Activated naive CD4-positive, alpha-beta T cell treated with anti-CD3 and anti-CD28 coated beads, Interleukin-2, amount 50 U/mL, for 72 hours (primary cell): ENCODE results near the gene NDUFS7. TPM values are rescaled to one million over a fixed set of nuclear protein-coding genes. Genes with fewer than 3 reads are reported as not detected.

Source experiments
- ATAC-seq, 2 donors: fragments of 150-1000 bp; cut with Tn5 transposase; 2 replicates each; pipeline ENCODE4 v1.10.0; 2021; ENCODE audit warnings: mild to moderate bottlenecking in 2 of 2, moderate library complexity in 2 of 2
- DNase-seq, 2 donors: peaks; one replicate each; pipeline ENCODE4 v3.0.0; 2021 to 2022; ENCODE audit warnings: low spot score in 2 of 2
- H3K27ac Mint-ChIP-seq, 2 donors: one replicate each; pipeline ENCODE4 v1.8.0; 2022; ENCODE audit warnings: mild to moderate bottlenecking in 2 of 2, mixed read lengths in 2 of 2
- H3K36me3 Mint-ChIP-seq, 2 donors: one replicate each; pipeline ENCODE4 v1.8.0; 2022; ENCODE audit warnings: mixed read lengths in 2 of 2
- H3K9me3 Mint-ChIP-seq, 2 donors: one replicate each; pipeline ENCODE4 v1.8.0; 2022; ENCODE audit warnings: mixed read lengths in 2 of 2
- total RNA-seq, 2 donors: library from RNA; stranded (reverse); gene quantifications; one replicate each; pipeline ENCODE4 v1.2.3, GENCODE V29; 2022

The NDUFS7 gene
- total RNA-seq, 2 donors from 2014 or later = 89.4 to 105 TPM

- H3K9me3 Mint-ChIP-seq = no peaks in the 10 kb centered on the region
- H3K27ac Mint-ChIP-seq = no peak overlapping the region
- peaks cover 20 to 23% of the 10 kb centered on the region in 2 donors for H3K36me3 Mint-ChIP-seq
- ATAC-seq = no peak
- no peak for DNase-seq
Observed at GRCh38 chr19:1361601-1362386, 21.9 kb upstream of the NDUFS7 start.

DNA sequence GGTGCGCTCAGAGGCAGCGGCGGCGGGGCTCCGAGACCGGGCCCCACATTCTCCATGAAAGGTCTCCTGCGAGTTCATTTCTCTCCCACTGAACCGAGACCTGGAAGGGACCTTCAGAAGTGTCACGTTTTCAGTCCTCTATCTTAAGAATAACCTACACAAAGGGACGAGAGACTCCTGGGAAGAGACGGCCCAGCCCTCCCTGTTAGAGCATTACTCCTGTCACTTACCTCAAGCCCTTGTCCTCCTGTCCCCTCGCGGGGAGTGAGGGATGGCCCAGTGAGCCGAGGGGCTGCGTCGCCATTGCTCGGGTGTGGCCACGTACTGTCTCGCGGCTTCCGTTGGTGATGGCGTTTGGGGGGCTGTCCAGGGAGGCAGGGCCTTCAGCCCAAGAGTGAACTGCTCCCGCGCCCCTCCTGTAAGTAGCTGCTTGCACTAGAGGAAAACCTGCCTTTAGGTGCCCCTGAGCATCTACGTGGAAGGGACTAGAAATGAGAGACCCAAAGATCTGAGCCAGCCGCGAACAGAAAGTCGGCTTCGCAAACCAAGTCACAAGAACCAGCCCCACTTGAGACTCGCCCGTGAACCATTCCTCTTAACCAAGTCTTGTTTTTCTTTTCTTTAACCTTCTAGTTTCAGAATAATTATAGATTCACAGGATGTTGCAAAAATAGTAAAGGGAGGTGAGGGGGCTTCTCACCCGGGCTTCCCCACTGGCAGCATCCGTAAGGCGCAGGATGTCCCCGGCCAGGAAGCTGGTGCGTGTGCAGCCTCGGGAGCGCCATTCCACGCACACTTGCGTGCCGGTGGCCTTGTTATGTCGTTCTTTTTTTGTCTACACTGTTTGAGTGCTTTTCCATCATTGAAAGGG is 21.1 kb upstream of the NDUFS7 start:
- Mint-ChIP-seq H3K36me3 (peaks cover 12 to 22% of the 10 kb centered on the region in 2 donors), H3K27ac (peak overlapping the region in 1 of 2 donors; percentile 50), H3K9me3 (no peaks in the 10 kb centered on the region)
- DNase-seq (no peak), ATAC-seq (no peak)

DNA sequence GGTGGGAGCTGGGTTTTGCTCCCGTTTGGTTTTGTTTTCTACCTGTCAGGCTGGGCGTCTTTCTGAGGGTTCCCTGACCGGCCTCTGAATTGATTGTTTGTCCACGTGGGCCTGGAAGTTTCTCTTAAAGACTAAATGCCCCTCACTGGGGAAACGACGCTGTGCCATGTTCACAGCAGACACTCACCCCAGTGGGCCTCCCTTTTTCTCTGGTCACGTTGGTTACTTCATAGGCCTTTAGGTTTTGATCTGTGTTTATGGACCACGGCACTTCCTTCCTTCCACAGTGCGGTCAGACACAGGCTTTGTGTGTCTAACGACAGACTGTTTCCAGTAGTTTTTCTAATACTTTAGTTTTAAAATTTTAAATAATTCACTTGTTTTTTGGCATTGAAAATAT is 20.1 kb upstream of the NDUFS7 start:
- Mint-ChIP-seq H3K27ac (peak overlapping the region; percentile 50 to 72), H3K9me3 (no peaks in the 10 kb centered on the region), H3K36me3 (peaks cover 10 to 12% of the 10 kb centered on the region in 2 donors)
- DNase-seq (no peak), ATAC-seq (peak; percentile 63)

DNA sequence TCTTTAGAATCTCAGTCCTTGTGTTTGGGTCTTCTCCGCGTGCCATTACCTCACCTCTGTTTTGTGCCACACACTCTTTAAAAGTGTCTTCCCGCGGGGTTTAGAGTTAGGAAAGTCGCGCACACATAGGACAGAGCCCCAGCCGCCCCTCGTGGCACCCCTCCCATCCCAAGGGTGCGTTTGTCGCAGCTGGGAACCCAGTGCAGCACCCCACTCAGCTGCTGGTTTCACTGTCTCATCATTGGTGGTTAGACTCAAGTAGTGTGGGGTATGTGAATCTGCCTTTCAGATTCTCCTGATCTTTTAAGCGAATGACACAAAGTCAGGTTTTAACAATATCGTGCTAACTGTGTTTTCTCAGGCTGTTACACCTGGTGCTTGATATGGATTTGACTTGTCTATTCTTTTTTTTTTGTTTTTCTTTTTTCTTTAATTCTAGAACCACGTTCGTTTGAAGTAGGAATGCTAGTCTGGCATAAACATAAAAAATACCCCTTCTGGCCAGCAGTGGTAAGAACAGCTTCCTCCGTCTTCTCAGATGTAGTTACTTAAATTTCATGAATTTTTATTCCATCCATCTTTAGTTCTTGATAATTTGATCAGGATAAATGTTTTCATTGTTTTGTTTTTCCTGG is 19.5 kb upstream of the NDUFS7 start:
- no peaks in the 10 kb centered on the region for H3K9me3 Mint-ChIP-seq
- peak overlapping the region in 1 of 2 donors; percentile 65 for H3K27ac Mint-ChIP-seq
- no peak for DNase-seq
- peak; percentile 73 to 86 for ATAC-seq
- peaks cover 8 to 10% of the 10 kb centered on the region in 2 donors for H3K36me3 Mint-ChIP-seq

- no peak for DNase-seq
- H3K9me3 Mint-ChIP-seq = no peaks in the 10 kb centered on the region
- H3K36me3 Mint-ChIP-seq = peaks cover 8 to 10% of the 10 kb centered on the region in 2 donors
- no peak for ATAC-seq
- no peak overlapping the region for H3K27ac Mint-ChIP-seq
Observed at GRCh38 chr19:1365319-1366269, 18.1 kb upstream of the NDUFS7 start.

DNA sequence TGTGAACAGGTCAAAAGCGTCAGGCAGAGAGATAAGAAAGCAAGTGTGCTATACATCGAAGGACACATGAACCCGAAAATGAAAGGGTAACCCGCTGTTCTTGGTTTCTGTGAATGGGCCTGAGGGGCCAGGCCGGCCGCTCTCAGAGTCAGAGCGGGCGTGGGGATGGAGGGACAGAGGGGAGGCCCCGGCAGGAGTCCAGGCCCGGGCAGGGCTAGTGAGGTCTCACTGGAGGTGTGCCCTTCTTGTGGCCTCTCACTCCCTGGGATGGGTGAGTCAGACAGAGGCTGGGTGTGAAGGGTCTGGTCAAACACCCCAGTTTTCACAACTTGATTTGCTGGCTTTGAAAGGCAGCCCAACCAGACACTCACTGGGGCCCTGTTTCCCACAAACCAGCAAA is 17.4 kb upstream of the NDUFS7 start:
- peaks cover 8 to 10% of the 10 kb centered on the region in 2 donors for H3K36me3 Mint-ChIP-seq
- no peaks in the 10 kb centered on the region for H3K9me3 Mint-ChIP-seq
- no peak overlapping the region for H3K27ac Mint-ChIP-seq
- ATAC-seq (peak in 1 of 2 donors; percentile 35), DNase-seq (no peak)

DNA sequence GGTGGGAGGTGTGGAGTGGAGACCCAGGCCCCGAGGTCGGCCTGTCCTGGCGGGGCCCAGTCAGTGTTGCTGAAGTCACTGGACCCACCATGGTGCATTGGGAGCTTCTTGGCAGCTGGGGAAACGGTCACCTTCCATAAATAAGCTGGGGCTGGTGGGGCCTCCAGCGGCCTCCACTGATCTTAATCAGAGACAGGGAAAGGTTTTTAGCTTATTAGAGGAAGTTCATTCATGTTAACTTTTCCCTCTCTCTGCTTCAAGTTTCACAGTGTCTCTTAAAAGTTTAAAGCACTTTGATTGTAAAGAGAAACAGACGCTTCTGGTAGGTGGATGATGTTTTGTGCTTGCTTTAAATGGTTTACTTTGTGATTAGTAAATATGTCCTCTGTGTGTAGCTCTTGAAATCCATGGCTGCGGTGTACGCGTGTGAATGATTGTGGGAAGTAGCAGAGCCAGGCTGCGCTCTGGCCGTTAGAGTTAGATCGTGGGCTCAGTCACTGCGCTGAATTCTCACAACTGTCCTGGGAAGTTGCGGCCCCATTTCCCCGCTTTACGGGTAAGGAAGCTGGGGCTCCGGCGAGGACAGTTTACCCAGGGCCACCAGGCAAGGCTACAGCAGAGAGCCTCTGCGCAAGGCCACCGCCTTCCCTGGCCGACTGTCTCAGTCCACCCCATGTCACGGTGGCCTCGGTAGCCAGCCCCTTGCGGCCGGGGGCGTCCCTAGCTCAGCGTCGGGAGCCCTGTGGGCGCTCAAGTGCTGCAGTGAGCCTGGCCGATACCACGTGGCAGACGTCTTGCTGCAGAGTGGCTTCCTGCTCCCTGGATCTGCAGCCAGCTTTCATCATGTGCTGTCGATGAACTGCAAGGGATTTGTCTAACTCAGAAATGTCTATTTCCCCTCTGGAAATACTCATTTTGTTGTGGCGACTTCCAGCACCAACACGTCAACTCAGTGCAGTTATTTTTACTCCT is 16.5 kb upstream of the NDUFS7 start:
- peaks cover 4 to 5% of the 10 kb centered on the region in 2 donors for H3K36me3 Mint-ChIP-seq

GRCh38 chr19:1369214-1369805 is 14.4 kb upstream of the NDUFS7 start:
- no peaks in the 10 kb centered on the region for H3K36me3 Mint-ChIP-seq
- no peak overlapping the region for H3K27ac Mint-ChIP-seq
- no peak for DNase-seq
- ATAC-seq = no peak
- H3K9me3 Mint-ChIP-seq = no peaks in the 10 kb centered on the region

More for the DNA sequence above, 16.5 kb upstream of the NDUFS7 start:
- DNase-seq = no peak
- no peaks in the 10 kb centered on the region for H3K9me3 Mint-ChIP-seq
- ATAC-seq = no peak
- no peak overlapping the region for H3K27ac Mint-ChIP-seq

- Mint-ChIP-seq H3K9me3 (no peaks in the 10 kb centered on the region), H3K27ac (no peak overlapping the region), H3K36me3 (no peaks in the 10 kb centered on the region)
- no peak for DNase-seq
- ATAC-seq = no peak
Observed at GRCh38 chr19:1370579-1371361, 12.9 kb upstream of the NDUFS7 start.

DNA sequence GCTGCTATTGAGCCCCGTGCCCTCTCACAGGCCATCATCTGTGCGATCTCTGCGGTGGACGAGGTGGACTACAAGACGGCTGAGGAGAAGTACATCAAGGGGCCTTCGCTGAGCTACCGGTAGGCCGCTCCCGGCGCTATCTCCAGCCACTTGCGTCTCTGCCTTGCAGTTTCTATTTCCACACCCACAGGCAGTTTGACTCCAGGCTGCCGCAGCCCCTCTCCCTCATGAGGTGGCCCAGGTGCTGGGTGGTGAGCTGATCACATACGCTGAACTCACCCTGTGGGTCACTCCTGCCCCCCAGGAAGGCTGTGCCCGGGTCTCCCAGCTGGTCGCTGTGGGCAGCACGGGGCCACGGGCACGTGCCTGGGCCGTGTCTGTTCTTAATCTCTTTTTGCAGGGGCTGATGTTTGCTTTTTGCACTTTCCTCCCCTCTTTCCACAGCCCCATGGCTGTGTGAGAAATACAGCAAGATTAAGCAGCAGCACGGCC is 10.6 kb upstream of the NDUFS7 start:
- DNase-seq (no peak), ATAC-seq (no peak)
- Mint-ChIP-seq H3K36me3 (no peaks in the 10 kb centered on the region), H3K27ac (peak overlapping the region in 1 of 2 donors; percentile 65), H3K9me3 (no peaks in the 10 kb centered on the region)

DNA sequence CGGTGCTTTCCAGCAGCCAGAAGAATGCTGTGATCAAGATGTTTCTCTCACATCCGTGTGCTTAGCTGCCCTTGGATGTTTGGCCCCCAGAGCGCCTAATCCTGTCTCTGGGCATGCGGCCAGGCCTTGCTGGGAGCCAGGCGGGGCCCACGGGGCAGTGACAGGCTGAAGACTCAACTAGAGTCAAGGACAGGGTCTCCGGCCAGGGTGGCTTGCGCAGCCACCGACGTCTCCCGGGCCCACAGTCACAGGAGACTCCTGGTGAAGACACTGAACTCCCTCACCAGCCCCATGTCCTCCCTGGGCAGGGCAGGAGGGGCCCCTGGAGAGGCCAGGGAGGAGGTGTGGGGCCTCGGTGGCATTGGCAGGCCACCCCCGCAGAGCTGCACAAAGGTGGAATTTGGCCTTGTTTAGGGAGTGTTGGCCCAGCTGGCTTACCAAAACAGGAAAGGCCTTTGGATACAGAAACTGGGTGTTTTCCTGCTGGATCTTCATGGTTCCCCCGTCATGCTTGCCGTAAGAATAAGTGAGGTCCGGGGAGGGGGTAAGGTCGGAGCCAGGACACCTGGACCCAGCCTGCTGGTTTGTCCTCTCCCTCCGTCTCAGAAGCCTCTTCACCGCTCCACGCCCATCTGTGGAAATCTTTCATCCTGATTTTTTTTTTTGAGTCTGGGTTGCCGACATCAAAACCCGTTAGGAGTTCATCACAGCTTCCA is 10.0 kb upstream of the NDUFS7 start:
- DNase-seq = no peak
- H3K9me3 Mint-ChIP-seq = no peaks in the 10 kb centered on the region
- ATAC-seq = no peak
- no peaks in the 10 kb centered on the region for H3K36me3 Mint-ChIP-seq
- H3K27ac Mint-ChIP-seq = peak overlapping the region in 1 of 2 donors; percentile 65

GRCh38 chr19:1374250-1374577 is 9.5 kb upstream of the NDUFS7 start:
- Mint-ChIP-seq H3K27ac (no peak overlapping the region), H3K9me3 (no peaks in the 10 kb centered on the region), H3K36me3 (no peaks in the 10 kb centered on the region)
- DNase-seq = no peak
- no peak for ATAC-seq

GRCh38 chr19:1376415-1376805 is 7.3 kb upstream of the NDUFS7 start:
- H3K27ac Mint-ChIP-seq = peak overlapping the region in 1 of 2 donors; percentile 56
- ATAC-seq (no peak), DNase-seq (no peak)
- no peaks in the 10 kb centered on the region for H3K36me3 Mint-ChIP-seq
- H3K9me3 Mint-ChIP-seq = no peaks in the 10 kb centered on the region
